ENCODE results near the gene SERPINE3. TPM values are rescaled to one million over a fixed set of nuclear protein-coding genes. Genes with fewer than 3 reads are reported as not detected.

SERPINE3 gene
- total RNA-seq, 1 experiment from 2014 or later: not detected

DNA sequence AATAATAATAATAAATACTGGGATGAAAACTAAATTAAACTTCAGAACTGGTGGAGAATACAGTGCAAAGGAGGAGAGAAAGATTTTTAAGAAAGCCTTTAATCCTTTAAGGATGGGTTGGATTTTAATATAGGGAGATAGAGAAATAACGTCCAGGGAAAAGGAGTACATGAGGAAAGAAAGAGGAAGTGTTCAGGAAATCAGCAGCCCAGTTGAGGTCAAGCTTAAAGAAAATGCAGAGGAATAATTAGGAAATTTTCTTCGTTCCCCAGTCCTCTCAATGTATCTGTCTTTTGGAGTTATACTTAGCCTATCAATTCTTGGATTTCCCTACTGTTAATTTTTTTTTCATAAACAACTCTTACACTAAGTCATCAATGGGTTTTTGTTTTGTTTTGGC is 65.7 kb downstream of the SERPINE3 start:
- H3K36me3 ChIP-seq (ENCODE audit: insufficient read depth, low read length, poor library complexity, severe bottlenecking): peaks cover 14% of the 10 kb centered on the region
- no peaks in the 10 kb centered on the region for H3K9me3 ChIP-seq (ENCODE audit: low read depth, low read length, poor library complexity, severe bottlenecking)
- ChIA-PET POLR2A (ENCODE audit: low non-redundant PET) (no interaction called here), CTCF (no interaction called here)
- intact Hi-C loops (cut with micrococcal nuclease; ENCODE audit: unreplicated experiment): no loop called here
- no peak overlapping the region for H3K4me3 ChIP-seq (ENCODE audit: low read depth, low read length, poor library complexity, severe bottlenecking)
- no TSS peak for BruUV-seq (replicated peaks)
- H3K27me3 ChIP-seq (replicated peaks; ENCODE audit: insufficient read depth, low read depth, low read length, poor library complexity): no peaks in the 10 kb centered on the region
- TF ChIP-seq, protein P1, sequence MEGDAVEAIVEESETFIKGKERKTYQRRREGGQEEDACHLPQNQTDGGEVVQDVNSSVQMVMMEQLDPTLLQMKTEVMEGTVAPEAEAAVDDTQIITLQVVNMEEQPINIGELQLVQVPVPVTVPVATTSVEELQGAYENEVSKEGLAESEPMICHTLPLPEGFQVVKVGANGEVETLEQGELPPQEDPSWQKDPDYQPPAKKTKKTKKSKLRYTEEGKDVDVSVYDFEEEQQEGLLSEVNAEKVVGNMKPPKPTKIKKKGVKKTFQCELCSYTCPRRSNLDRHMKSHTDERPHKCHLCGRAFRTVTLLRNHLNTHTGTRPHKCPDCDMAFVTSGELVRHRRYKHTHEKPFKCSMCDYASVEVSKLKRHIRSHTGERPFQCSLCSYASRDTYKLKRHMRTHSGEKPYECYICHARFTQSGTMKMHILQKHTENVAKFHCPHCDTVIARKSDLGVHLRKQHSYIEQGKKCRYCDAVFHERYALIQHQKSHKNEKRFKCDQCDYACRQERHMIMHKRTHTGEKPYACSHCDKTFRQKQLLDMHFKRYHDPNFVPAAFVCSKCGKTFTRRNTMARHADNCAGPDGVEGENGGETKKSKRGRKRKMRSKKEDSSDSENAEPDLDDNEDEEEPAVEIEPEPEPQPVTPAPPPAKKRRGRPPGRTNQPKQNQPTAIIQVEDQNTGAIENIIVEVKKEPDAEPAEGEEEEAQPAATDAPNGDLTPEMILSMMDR (conservative IDR thresholded peaks at IDR 0.05; ENCODE audit: low read depth, low read length): no peak
- no peak for TF ChIP-seq EZH2 (IDR thresholded peaks at IDR 0.05; ENCODE audit: borderline replicate concordance, low read depth, low read length, poor library complexity, severe bottlenecking)
- H3K27ac ChIP-seq (ENCODE audit: low read depth, low read length, poor library complexity, severe bottlenecking): no peak overlapping the region
- no peaks in the 10 kb centered on the region for H3K4me1 ChIP-seq (ENCODE audit: insufficient read depth, low read length, poor library complexity, severe bottlenecking)
- DNase-seq (ENCODE audit: low spot score): no peak

DNA sequence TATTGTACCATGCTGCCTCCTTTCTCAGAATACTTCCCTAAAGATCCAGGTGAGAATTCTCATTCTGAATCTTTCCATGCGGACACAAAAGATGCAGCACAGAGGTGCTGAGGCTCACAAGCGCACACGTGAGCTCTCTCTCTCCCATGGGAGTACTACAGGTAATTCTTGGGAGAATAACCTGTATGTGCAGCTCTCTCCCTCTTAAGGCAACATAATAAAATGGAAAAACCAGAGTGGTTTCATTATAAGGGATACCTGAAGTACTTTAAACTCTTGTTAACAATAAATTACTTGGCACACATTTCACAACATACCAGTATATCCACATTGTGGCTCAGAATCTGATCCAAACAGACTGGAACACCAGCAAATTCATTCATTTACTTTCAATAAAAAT is 72.9 kb downstream of the SERPINE3 start:
- H3K27ac ChIP-seq (ENCODE audit: low read depth, low read length, poor library complexity, severe bottlenecking): no peak overlapping the region
- intact Hi-C loops (cut with micrococcal nuclease; ENCODE audit: unreplicated experiment): no loop called here
- H3K4me3 ChIP-seq (ENCODE audit: low read depth, low read length, poor library complexity, severe bottlenecking): no peak overlapping the region
- TF ChIP-seq, protein P1 (conservative IDR thresholded peaks at IDR 0.05; ENCODE audit: low read depth, low read length): no peak
- peaks cover 13% of the 10 kb centered on the region for H3K9me3 ChIP-seq (ENCODE audit: low read depth, low read length, poor library complexity, severe bottlenecking)
- no peak for DNase-seq (ENCODE audit: low spot score)
- no peaks in the 10 kb centered on the region for H3K27me3 ChIP-seq (replicated peaks; ENCODE audit: insufficient read depth, low read depth, low read length, poor library complexity)
- BruUV-seq (replicated peaks): no TSS peak
- no peaks in the 10 kb centered on the region for H3K4me1 ChIP-seq (ENCODE audit: insufficient read depth, low read length, poor library complexity, severe bottlenecking)
- peaks cover 41% of the 10 kb centered on the region for H3K36me3 ChIP-seq (ENCODE audit: insufficient read depth, low read length, poor library complexity, severe bottlenecking)
- CTCF ChIA-PET: no interaction called here
- POLR2A ChIA-PET (ENCODE audit: low non-redundant PET): no interaction called here

Small RNA genes lying within 50 kb of the gene (microRNA-seq; reads per million reads assigned to microRNA genes)
- gene MIR5693: not detected

Other genes starting within 250 kb of the SERPINE3 start
- gene C13orf42, start 228.4 kb upstream of the SERPINE3 start, total RNA-seq (2021): not detected in 2 replicates
- 2.1 and 2.2 TPM in 2 replicates for gene FAM124A, start 117.3 kb upstream of the SERPINE3 start, total RNA-seq (2021)
- gene INTS6, start 113.3 kb downstream of the SERPINE3 start, total RNA-seq (2021): 86.2 and 90.4 TPM in 2 replicates
- gene WDFY2, start 244.8 kb downstream of the SERPINE3 start, total RNA-seq (2021): 45.5 and 50.3 TPM in 2 replicates